NB4 (cell line): ENCODE data around the gene ATP1A4.

ENCODE experiments used
- DNase-seq: peaks from one replicate; pipeline ENCODE4 v3.0.0; 2010; ENCODE audit warnings: low read depth
- H3K4me3 ChIP-seq: one replicate; pipeline ENCODE4 v1.5.1; 2011; ENCODE audit warnings: mild to moderate bottlenecking, low read depth, low read length, moderate library complexity
- MAX ChIP-seq: IDR thresholded peaks from 2 replicates; pipeline ENCODE4 v1.6.1; 2011; ENCODE audit warnings: low read depth, low read length
- MYC ChIP-seq: IDR thresholded peaks from 2 replicates; pipeline ENCODE4 v1.6.1; 2011; ENCODE audit warnings: low read depth, low read length
- POLR2A ChIP-seq: IDR thresholded peaks from 2 replicates; pipeline ENCODE4 v1.6.1; 2011; ENCODE audit warnings: mild to moderate bottlenecking; ENCODE audit not compliant: insufficient read length; ENCODE audit errors: extremely low read depth
- TF ChIP-seq, protein P1 (sequence below): IDR thresholded peaks from one replicate; pipeline ENCODE4 v1.5.1; 2012; ENCODE audit warnings: low read depth, low read length

ATP1A4 gene

DNA sequence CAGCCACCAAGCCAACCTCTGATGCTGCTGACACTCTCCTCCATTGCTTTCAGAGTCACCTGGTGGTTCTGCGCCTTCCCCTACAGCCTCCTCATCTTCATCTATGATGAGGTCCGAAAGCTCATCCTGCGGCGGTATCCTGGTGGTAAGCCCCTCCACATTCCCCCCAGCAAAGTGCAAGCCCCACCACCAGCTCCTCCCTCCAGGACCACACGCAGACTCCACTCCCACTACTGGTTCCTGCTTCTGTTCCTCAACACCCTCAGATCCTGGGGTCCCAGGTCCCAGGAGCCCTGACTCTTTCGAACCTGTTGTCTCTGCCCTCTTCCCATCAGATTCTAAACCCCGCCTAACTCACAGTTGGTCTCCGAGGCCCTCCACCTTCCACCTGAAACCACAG, 11.6 kb upstream of the ATP1A4 start:
- H3K4me3 ChIP-seq: no peak overlapping the region
- DNase-seq: no peak
- TF ChIP-seq MAX: no peak
- TF ChIP-seq, protein P1, sequence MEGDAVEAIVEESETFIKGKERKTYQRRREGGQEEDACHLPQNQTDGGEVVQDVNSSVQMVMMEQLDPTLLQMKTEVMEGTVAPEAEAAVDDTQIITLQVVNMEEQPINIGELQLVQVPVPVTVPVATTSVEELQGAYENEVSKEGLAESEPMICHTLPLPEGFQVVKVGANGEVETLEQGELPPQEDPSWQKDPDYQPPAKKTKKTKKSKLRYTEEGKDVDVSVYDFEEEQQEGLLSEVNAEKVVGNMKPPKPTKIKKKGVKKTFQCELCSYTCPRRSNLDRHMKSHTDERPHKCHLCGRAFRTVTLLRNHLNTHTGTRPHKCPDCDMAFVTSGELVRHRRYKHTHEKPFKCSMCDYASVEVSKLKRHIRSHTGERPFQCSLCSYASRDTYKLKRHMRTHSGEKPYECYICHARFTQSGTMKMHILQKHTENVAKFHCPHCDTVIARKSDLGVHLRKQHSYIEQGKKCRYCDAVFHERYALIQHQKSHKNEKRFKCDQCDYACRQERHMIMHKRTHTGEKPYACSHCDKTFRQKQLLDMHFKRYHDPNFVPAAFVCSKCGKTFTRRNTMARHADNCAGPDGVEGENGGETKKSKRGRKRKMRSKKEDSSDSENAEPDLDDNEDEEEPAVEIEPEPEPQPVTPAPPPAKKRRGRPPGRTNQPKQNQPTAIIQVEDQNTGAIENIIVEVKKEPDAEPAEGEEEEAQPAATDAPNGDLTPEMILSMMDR: no peak
- no peak for TF ChIP-seq MYC
- no peak for TF ChIP-seq POLR2A

DNA sequence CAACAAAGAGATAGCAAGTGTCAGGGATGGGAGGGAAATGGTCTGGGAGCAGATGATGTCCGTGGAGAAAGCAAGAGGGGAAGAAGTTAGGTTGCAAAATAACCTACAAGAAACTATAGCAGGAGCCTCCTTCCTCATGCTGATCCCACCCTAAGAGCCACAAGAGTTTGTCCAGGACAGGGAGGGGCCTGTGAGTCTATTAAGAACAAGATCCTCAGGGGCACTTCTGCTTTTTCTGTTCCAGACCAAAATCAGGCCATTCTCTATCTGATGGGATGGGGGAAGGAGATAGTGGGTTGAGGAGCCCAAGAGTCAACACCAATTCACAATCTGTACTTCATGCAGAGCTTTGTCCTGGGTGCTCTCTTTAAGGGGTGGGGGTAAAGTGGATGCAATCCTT, 7.7 kb upstream of the ATP1A4 start:
- TF ChIP-seq POLR2A: no peak
- no peak for TF ChIP-seq MAX
- TF ChIP-seq, protein P1: no peak
- TF ChIP-seq MYC: no peak
- H3K4me3 ChIP-seq: no peak overlapping the region
- DNase-seq: peak; percentile 88

GRCh38 chr1:160144921-160145320, 6.5 kb upstream of the ATP1A4 start:
- no peak overlapping the region for H3K4me3 ChIP-seq
- no peak for DNase-seq
- TF ChIP-seq, protein P1: no peak
- no peak for TF ChIP-seq MYC

DNA sequence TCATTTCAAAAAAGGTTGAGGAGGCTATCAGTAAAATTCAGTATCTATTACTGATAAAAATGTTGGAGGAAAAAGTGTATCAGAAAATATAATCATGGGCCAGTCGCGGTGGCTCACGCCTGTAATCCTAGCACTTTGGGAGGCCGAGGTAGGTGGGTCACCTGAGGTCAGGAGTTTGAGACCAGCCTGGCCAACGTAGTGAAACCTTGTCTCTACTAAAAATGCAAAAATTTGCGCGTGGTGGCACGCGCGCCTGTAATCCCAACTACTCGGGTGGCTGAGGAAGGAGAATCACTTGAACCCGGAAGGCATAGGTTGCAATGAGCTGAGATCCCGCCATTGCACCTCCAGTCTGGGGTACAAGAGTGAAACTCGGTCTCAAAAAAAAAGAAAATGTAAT, 5.3 kb upstream of the ATP1A4 start:
- DNase-seq: no peak
- TF ChIP-seq POLR2A (no peak), MAX (no peak), MYC (no peak)
- TF ChIP-seq, protein P1: no peak
- H3K4me3 ChIP-seq: no peak overlapping the region

DNA sequence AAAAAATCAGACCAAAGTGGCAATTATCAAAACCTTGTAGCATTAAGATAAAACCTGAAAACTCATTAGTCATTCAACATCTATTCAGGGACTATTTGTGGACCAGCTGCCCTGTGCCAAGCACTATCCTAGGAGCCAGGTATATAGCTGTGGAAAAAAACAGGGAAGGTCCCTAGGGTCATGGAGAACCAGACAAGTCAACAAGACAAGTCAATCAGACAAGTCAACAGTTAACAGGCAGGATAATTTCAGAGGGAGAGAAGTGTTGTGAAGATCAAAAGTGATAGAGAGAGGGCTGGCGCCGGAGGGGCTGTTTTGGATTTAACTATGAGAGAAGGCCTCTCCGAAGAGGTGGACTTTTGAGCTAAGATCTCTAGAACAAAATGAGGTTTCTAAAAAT, 3.3 kb upstream of the ATP1A4 start:
- no peak for DNase-seq
- no peak for TF ChIP-seq MYC
- TF ChIP-seq POLR2A: no peak
- TF ChIP-seq, protein P1: no peak
- TF ChIP-seq MAX: no peak
- H3K4me3 ChIP-seq: no peak overlapping the region

- no peak overlapping the region for H3K4me3 ChIP-seq
- TF ChIP-seq MYC (no peak), MAX (no peak), POLR2A (no peak)
- TF ChIP-seq, protein P1: no peak
- DNase-seq: no peak
Observed at GRCh38 chr1:160149233-160149632, 2.2 kb upstream of the ATP1A4 start.
